DND-41 (cell line): ENCODE data around the gene IFNL1.
A peak's percentile ranks its signal among the peaks of the same experiment; 100 is the strongest.

ENCODE experiments used
- ATAC-seq: fragments of 200-7000 bp; cut with Tn5 transposase; 3 replicates; pipeline ENCODE4 v1.9.1; 2021; ENCODE audit warnings: low read depth; ENCODE audit not compliant: insufficient read depth
- DNase-seq: peaks from one replicate; pipeline ENCODE4 v3.0.0-alpha.2; 2020
- H2AFZ ChIP-seq: 2 replicates; pipeline ENCODE4 v1.6.0; 2012; ENCODE audit warnings: low read depth, low read length
- H3K27ac ChIP-seq: 2 replicates; pipeline ENCODE4 v1.5.1; 2012; ENCODE audit warnings: low read length, inconsistent platforms
- H3K27me3 ChIP-seq: fragments of 200-600 bp; sonication (generic); 2 replicates; pipeline ENCODE4 v1.6.0; 2012; ENCODE audit warnings: low read length, mild to moderate bottlenecking, inconsistent platforms; ENCODE audit not compliant: insufficient read depth, poor library complexity
- H3K36me3 ChIP-seq: 2 replicates; pipeline ENCODE4 v1.5.1; 2012; ENCODE audit warnings: low read length, inconsistent platforms; ENCODE audit not compliant: insufficient read depth
- H3K4me1 ChIP-seq: 2 replicates; pipeline ENCODE4 v1.5.1; 2012; ENCODE audit warnings: mild to moderate bottlenecking, low read length; ENCODE audit not compliant: insufficient read depth
- H3K4me2 ChIP-seq: 2 replicates; pipeline ENCODE4 v1.6.0; 2012; ENCODE audit warnings: mild to moderate bottlenecking, moderate library complexity, low read length, inconsistent platforms; ENCODE audit not compliant: insufficient read depth
- H3K4me3 ChIP-seq, 2 experiments: fragments of 200-600 bp in 1 of 2; shearing (Covaris generic) in 1 of 2; 2 replicates each; pipeline ENCODE4 v1.5.1; 2012 to 2016; ENCODE audit warnings: inconsistent platforms in 2 of 2, low read length in 2 of 2, mild to moderate bottlenecking in 2 of 2, low read depth in 1 of 2, moderate library complexity in 1 of 2
- H3K79me2 ChIP-seq: 2 replicates; pipeline ENCODE4 v1.6.0; 2012; ENCODE audit warnings: low read length, inconsistent platforms; ENCODE audit not compliant: insufficient read depth
- H3K9ac ChIP-seq: 2 replicates; pipeline ENCODE4 v1.6.0; 2012; ENCODE audit warnings: low read depth, mild to moderate bottlenecking, inconsistent platforms, low read length, moderate library complexity
- H3K9me3 ChIP-seq: 2 replicates; pipeline ENCODE4 v1.5.1; 2012; ENCODE audit warnings: low read length, moderate library complexity, mild to moderate bottlenecking, inconsistent platforms; ENCODE audit not compliant: insufficient read depth, severe bottlenecking
- H4K20me1 ChIP-seq: 2 replicates; pipeline ENCODE4 v1.6.0; 2012; ENCODE audit warnings: low read length; ENCODE audit not compliant: insufficient read depth
- CTCF ChIP-seq: IDR thresholded peaks from 2 replicates; pipeline ENCODE4 v1.5.1; 2012; ENCODE audit warnings: borderline replicate concordance, low read length, moderate library complexity, mild to moderate bottlenecking; ENCODE audit not compliant: poor library complexity, severe bottlenecking; ENCODE audit errors: extremely low read depth
- EZH2 ChIP-seq: IDR thresholded peaks from 3 replicates; pipeline ENCODE4 v1.6.1; 2012; ENCODE audit warnings: borderline replicate concordance, low read depth, mild to moderate bottlenecking, moderate library complexity, low read length, inconsistent platforms; ENCODE audit not compliant: severe bottlenecking

IFNL1 gene

GRCh38 chr19:39321117-39321831 lies 25.1 kb downstream of the IFNL1 start:
- H3K4me2 ChIP-seq = peak overlapping the region; percentile 44
- ATAC-seq (peak; percentile 54; the same call in 1 of the 3 replicates), DNase-seq (no peak)
- peak overlapping the region; percentile 23 for H2AFZ ChIP-seq
- H3K9ac ChIP-seq = peak overlapping the region; percentile 5; the same call in 1 of the 2 replicates
- H3K4me1 ChIP-seq = peaks cover 24% of the 10 kb centered on the region
- H3K36me3 ChIP-seq = peaks cover 8% of the 10 kb centered on the region; the same call in 1 of the 2 replicates
- H3K27me3 ChIP-seq = no peaks in the 10 kb centered on the region
- H3K4me3 ChIP-seq = peak overlapping the region in 1 of 2 experiments; percentile 28; a peak in 2 of 4 replicates
- TF ChIP-seq CTCF (no peak), EZH2 (no peak)
- peak overlapping the region; percentile 6 for H3K27ac ChIP-seq
- H4K20me1 ChIP-seq = peaks cover 2% of the 10 kb centered on the region
- peaks cover 12% of the 10 kb centered on the region; the same call in 1 of the 2 replicates for H3K79me2 ChIP-seq
- H3K9me3 ChIP-seq = no peaks in the 10 kb centered on the region

DNA sequence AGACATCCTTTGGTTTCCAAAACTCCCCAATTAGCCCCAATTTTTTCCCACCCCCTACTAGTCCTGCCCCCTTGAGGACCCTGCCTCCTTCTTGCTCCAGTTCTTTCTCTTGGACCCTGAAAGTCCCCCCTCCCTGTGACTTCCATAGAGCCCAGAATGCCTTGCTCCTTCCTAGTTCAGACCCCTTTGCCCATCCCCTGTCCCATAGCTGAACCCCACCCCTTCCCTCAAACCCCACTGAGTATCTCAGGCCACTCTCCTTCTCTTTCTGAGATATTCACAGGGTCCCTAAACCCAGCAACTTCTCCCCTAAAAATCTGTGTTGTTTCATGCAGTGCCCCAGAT lies 25.6 kb downstream of the IFNL1 start:
- Histone ChIP-seq H3K36me3 (peaks cover 7% of the 10 kb centered on the region; the same call in 1 of the 2 replicates), H3K9ac (no peak overlapping the region), H3K27ac (no peak overlapping the region; the same call in 1 of the 2 replicates), H3K9me3 (no peaks in the 10 kb centered on the region), H2AFZ (no peak overlapping the region), H3K4me3 (no peak overlapping the region), H3K4me1 (peaks cover 24% of the 10 kb centered on the region), H3K27me3 (no peaks in the 10 kb centered on the region), H3K79me2 (peaks cover 12% of the 10 kb centered on the region; the same call in 1 of the 2 replicates), H4K20me1 (peaks cover 6% of the 10 kb centered on the region), H3K4me2 (no peak overlapping the region)
- DNase-seq (no peak), ATAC-seq (no peak)
- TF ChIP-seq CTCF = no peak
- no peak for TF ChIP-seq EZH2

DNA sequence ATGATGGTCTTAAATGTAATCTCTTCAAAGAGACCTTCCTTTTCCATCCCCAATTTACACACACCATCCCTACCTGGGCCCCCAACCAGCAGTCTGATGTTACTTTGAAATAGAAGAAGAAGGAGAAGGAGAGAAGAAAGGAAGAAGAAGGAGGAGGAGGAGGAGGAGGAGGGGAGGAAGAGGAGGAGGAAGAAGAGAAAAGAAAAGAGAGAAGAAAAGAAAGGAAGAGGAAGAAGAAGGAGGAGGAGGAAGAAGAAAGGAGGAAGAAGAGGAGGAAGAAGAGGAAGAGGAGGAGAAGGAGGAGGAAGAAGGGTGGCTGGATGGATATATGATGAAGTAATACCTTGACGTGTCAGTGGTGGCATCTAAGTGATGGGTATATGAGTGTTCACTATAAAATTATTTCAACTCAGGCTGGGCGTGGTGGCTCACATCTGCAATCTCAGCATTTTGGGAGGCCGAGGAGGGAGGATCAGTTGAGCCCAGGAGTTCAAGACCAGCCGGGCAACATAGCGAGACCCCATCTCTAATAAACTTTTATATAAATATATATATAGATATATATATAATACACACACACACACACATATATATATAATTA lies 28.1 kb downstream of the IFNL1 start:
- Histone ChIP-seq H3K4me2 (no peak overlapping the region), H3K4me3 (no peak overlapping the region), H3K27ac (no peak overlapping the region), H3K9ac (no peak overlapping the region), H4K20me1 (peaks cover 28% of the 10 kb centered on the region), H3K9me3 (no peaks in the 10 kb centered on the region), H3K4me1 (peaks cover 16% of the 10 kb centered on the region), H2AFZ (no peak overlapping the region), H3K79me2 (peaks cover 16% of the 10 kb centered on the region; the same call in 1 of the 2 replicates), H3K36me3 (peaks cover 30% of the 10 kb centered on the region), H3K27me3 (no peaks in the 10 kb centered on the region)
- no peak for DNase-seq
- TF ChIP-seq CTCF (no peak), EZH2 (no peak)
- no peak for ATAC-seq
